NAMALWA (cell line): ENCODE data around the gene OR8A1.

Experiments used
- DNase-seq: peaks from one replicate; pipeline ENCODE4 v3.0.0-alpha.2; 2015; ENCODE audit warnings: low spot score

The OR8A1 gene

GRCh38 chr11:124569697-124570096, at the start of gene OR8A1:
Gene OR8A1 (plus strand): TSS chr11:124569997. CDS start chr11:124570120, 123 bp downstream.
- no peak for DNase-seq

- DNase-seq, result no peak
Observed at GRCh38 chr11:124520550-124520854, 49.3 kb upstream of the OR8A1 start.

- no peak for DNase-seq
Observed at GRCh38 chr11:124533626-124534025, 36.2 kb upstream of the OR8A1 start.

GRCh38 chr11:124534051-124534450, 35.7 kb upstream of the OR8A1 start:
- DNase-seq, result no peak

- no peak for DNase-seq
Observed at GRCh38 chr11:124535552-124536232, 34.1 kb upstream of the OR8A1 start.

- no peak for DNase-seq
Observed at GRCh38 chr11:124536520-124536919, 33.3 kb upstream of the OR8A1 start.

GRCh38 chr11:124538019-124538418, 31.8 kb upstream of the OR8A1 start:
- no peak for DNase-seq

- no peak for DNase-seq
Observed at GRCh38 chr11:124541204-124541603, 28.6 kb upstream of the OR8A1 start.

- DNase-seq, result no peak
Observed at GRCh38 chr11:124543145-124543544, 26.7 kb upstream of the OR8A1 start.

- DNase-seq, result no peak
Observed at GRCh38 chr11:124543554-124543953, 26.2 kb upstream of the OR8A1 start, which contains the start of gene OR8B12. Gene OR8B12 (minus strand): TSS chr11:124543654. CDS start chr11:124543654, 0 bp downstream.

- DNase-seq, result peak; percentile 12
Observed at GRCh38 chr11:124551189-124551588, 18.6 kb upstream of the OR8A1 start.

GRCh38 chr11:124551987-124552386, 17.8 kb upstream of the OR8A1 start:
- DNase-seq, result no peak

- DNase-seq, result no peak
Observed at GRCh38 chr11:124556828-124557227, 13.0 kb upstream of the OR8A1 start.

- DNase-seq, result no peak
Observed at GRCh38 chr11:124570160-124570559, 363 bp downstream of the OR8A1 start.

- DNase-seq, result no peak
Observed at GRCh38 chr11:124577716-124578427, 8.1 kb downstream of the OR8A1 start.

GRCh38 chr11:124578761-124579160, 9.0 kb downstream of the OR8A1 start:
- no peak for DNase-seq

- DNase-seq, result no peak
Observed at GRCh38 chr11:124581817-124582216, 12.0 kb downstream of the OR8A1 start.

- DNase-seq, result no peak
Observed at GRCh38 chr11:124582565-124582964, 12.8 kb downstream of the OR8A1 start.

- no peak for DNase-seq
Observed at GRCh38 chr11:124583781-124584180, 14.0 kb downstream of the OR8A1 start.

- DNase-seq, result no peak
Observed at GRCh38 chr11:124584681-124585372, 15.0 kb downstream of the OR8A1 start.

GRCh38 chr11:124586238-124586860, 16.6 kb downstream of the OR8A1 start:
- DNase-seq, result peak; percentile 72

- no peak for DNase-seq
Observed at GRCh38 chr11:124591430-124591829, 21.6 kb downstream of the OR8A1 start.

GRCh38 chr11:124592627-124593026, 22.8 kb downstream of the OR8A1 start:
- DNase-seq, result no peak
